ENCODE results near the gene GOLGB1.

GOLGB1 gene

GRCh38 chr3:121677141-121677540, 72.4 kb downstream of the GOLGB1 start:
- H3K9me3 ChIP-seq (ENCODE audit: control insufficient read depth, insufficient read depth, low read length) = no peaks in the 10 kb centered on the region
- H3K36me3 ChIP-seq (ENCODE audit: control insufficient read depth, insufficient read depth, low read length) = peaks cover 69% of the 10 kb centered on the region
- no peak overlapping the region for H3K27ac ChIP-seq (ENCODE audit: low read depth, low read length)
- no peaks in the 10 kb centered on the region for H3K27me3 ChIP-seq (ENCODE audit: control insufficient read depth, insufficient read depth, low read length)
- H3K4me3 ChIP-seq (ENCODE audit: low read depth, low read length) = no peak overlapping the region
- H3K4me1 ChIP-seq (ENCODE audit: control insufficient read depth, insufficient read depth, low read length) = no peaks in the 10 kb centered on the region
- H3K9ac ChIP-seq (ENCODE audit: low read depth, low read length) = no peak overlapping the region

- Histone ChIP-seq H3K4me3 (ENCODE audit: low read depth, low read length) (no peak overlapping the region), H3K9ac (ENCODE audit: low read depth, low read length) (no peak overlapping the region), H3K27me3 (ENCODE audit: control insufficient read depth, insufficient read depth, low read length) (no peaks in the 10 kb centered on the region), H3K27ac (ENCODE audit: low read depth, low read length) (no peak overlapping the region), H3K4me1 (ENCODE audit: control insufficient read depth, insufficient read depth, low read length) (no peaks in the 10 kb centered on the region), H3K36me3 (ENCODE audit: control insufficient read depth, insufficient read depth, low read length) (peaks cover 77% of the 10 kb centered on the region), H3K9me3 (ENCODE audit: control insufficient read depth, insufficient read depth, low read length) (no peaks in the 10 kb centered on the region)
These were observed 78.9 kb downstream of the GOLGB1 start for GRCh38 chr3:121670676-121671075.

GRCh38 chr3:121667333-121667732, 82.2 kb downstream of the GOLGB1 start:
- H3K4me1 ChIP-seq (ENCODE audit: control insufficient read depth, insufficient read depth, low read length) = peaks cover 3% of the 10 kb centered on the region; the same call in 1 of the 2 replicates
- no peak overlapping the region for H3K9ac ChIP-seq (ENCODE audit: low read depth, low read length)
- H3K36me3 ChIP-seq (ENCODE audit: control insufficient read depth, insufficient read depth, low read length) = peaks cover 87% of the 10 kb centered on the region
- no peak overlapping the region for H3K4me3 ChIP-seq (ENCODE audit: low read depth, low read length)
- H3K9me3 ChIP-seq (ENCODE audit: control insufficient read depth, insufficient read depth, low read length) = no peaks in the 10 kb centered on the region
- no peak overlapping the region for H3K27ac ChIP-seq (ENCODE audit: low read depth, low read length)
- H3K27me3 ChIP-seq (ENCODE audit: control insufficient read depth, insufficient read depth, low read length) = no peaks in the 10 kb centered on the region

GRCh38 chr3:121665488-121665887, 84.1 kb downstream of the GOLGB1 start:
- Histone ChIP-seq H3K27ac (ENCODE audit: low read depth, low read length) (no peak overlapping the region), H3K4me3 (ENCODE audit: low read depth, low read length) (no peak overlapping the region), H3K27me3 (ENCODE audit: control insufficient read depth, insufficient read depth, low read length) (no peaks in the 10 kb centered on the region), H3K4me1 (ENCODE audit: control insufficient read depth, insufficient read depth, low read length) (peaks cover 5% of the 10 kb centered on the region), H3K36me3 (ENCODE audit: control insufficient read depth, insufficient read depth, low read length) (peaks cover 70% of the 10 kb centered on the region), H3K9me3 (ENCODE audit: control insufficient read depth, insufficient read depth, low read length) (no peaks in the 10 kb centered on the region), H3K9ac (ENCODE audit: low read depth, low read length) (no peak overlapping the region)

- Histone ChIP-seq H3K9ac (ENCODE audit: low read depth, low read length) (no peak overlapping the region), H3K36me3 (ENCODE audit: control insufficient read depth, insufficient read depth, low read length) (peaks cover 53% of the 10 kb centered on the region), H3K4me1 (ENCODE audit: control insufficient read depth, insufficient read depth, low read length) (peaks cover 5% of the 10 kb centered on the region), H3K27me3 (ENCODE audit: control insufficient read depth, insufficient read depth, low read length) (no peaks in the 10 kb centered on the region), H3K9me3 (ENCODE audit: control insufficient read depth, insufficient read depth, low read length) (no peaks in the 10 kb centered on the region), H3K4me3 (ENCODE audit: low read depth, low read length) (no peak overlapping the region), H3K27ac (ENCODE audit: low read depth, low read length) (no peak overlapping the region)
These were observed 86.2 kb downstream of the GOLGB1 start for GRCh38 chr3:121663171-121663847.

- H3K27me3 ChIP-seq (ENCODE audit: control insufficient read depth, insufficient read depth, low read length) = no peaks in the 10 kb centered on the region
- H3K4me1 ChIP-seq (ENCODE audit: control insufficient read depth, insufficient read depth, low read length) = peaks cover 5% of the 10 kb centered on the region
- H3K4me3 ChIP-seq (ENCODE audit: low read depth, low read length) = no peak overlapping the region
- H3K9me3 ChIP-seq (ENCODE audit: control insufficient read depth, insufficient read depth, low read length) = no peaks in the 10 kb centered on the region
- H3K36me3 ChIP-seq (ENCODE audit: control insufficient read depth, insufficient read depth, low read length) = peaks cover 49% of the 10 kb centered on the region
- H3K9ac ChIP-seq (ENCODE audit: low read depth, low read length) = no peak overlapping the region
- H3K27ac ChIP-seq (ENCODE audit: low read depth, low read length) = no peak overlapping the region
These were observed 86.8 kb downstream of the GOLGB1 start for GRCh38 chr3:121662742-121663141.

GRCh38 chr3:121661376-121661775, 88.2 kb downstream of the GOLGB1 start:
- H3K36me3 ChIP-seq (ENCODE audit: control insufficient read depth, insufficient read depth, low read length) = peaks cover 35% of the 10 kb centered on the region
- no peaks in the 10 kb centered on the region for H3K9me3 ChIP-seq (ENCODE audit: control insufficient read depth, insufficient read depth, low read length)
- no peak overlapping the region for H3K27ac ChIP-seq (ENCODE audit: low read depth, low read length)
- no peak overlapping the region for H3K9ac ChIP-seq (ENCODE audit: low read depth, low read length)
- H3K4me3 ChIP-seq (ENCODE audit: low read depth, low read length) = no peak overlapping the region
- H3K4me1 ChIP-seq (ENCODE audit: control insufficient read depth, insufficient read depth, low read length) = peaks cover 5% of the 10 kb centered on the region
- H3K27me3 ChIP-seq (ENCODE audit: control insufficient read depth, insufficient read depth, low read length) = no peaks in the 10 kb centered on the region

GRCh38 chr3:121660356-121661171, 89.0 kb downstream of the GOLGB1 start, which contains the start of gene HCLS1:
Gene HCLS1 (minus strand): TSS chr3:121660903. CDS start chr3:121658347, 2,556 bp downstream.
- Histone ChIP-seq H3K36me3 (ENCODE audit: control insufficient read depth, insufficient read depth, low read length) (peaks cover 27% of the 10 kb centered on the region), H3K9me3 (ENCODE audit: control insufficient read depth, insufficient read depth, low read length) (no peaks in the 10 kb centered on the region), H3K4me1 (ENCODE audit: control insufficient read depth, insufficient read depth, low read length) (peaks cover 5% of the 10 kb centered on the region), H3K9ac (ENCODE audit: low read depth, low read length) (no peak within 1 kb of the TSS), H3K4me3 (ENCODE audit: low read depth, low read length) (no peak within 1 kb of the TSS), H3K27me3 (ENCODE audit: control insufficient read depth, insufficient read depth, low read length) (no peaks in the 10 kb centered on the region), H3K27ac (ENCODE audit: low read depth, low read length) (no peak within 1 kb of the TSS)

GRCh38 chr3:121659586-121659985, 90.0 kb downstream of the GOLGB1 start:
- peaks cover 17% of the 10 kb centered on the region for H3K36me3 ChIP-seq (ENCODE audit: control insufficient read depth, insufficient read depth, low read length)
- no peaks in the 10 kb centered on the region for H3K9me3 ChIP-seq (ENCODE audit: control insufficient read depth, insufficient read depth, low read length)
- H3K27ac ChIP-seq (ENCODE audit: low read depth, low read length) = no peak overlapping the region
- peaks cover 5% of the 10 kb centered on the region for H3K4me1 ChIP-seq (ENCODE audit: control insufficient read depth, insufficient read depth, low read length)
- no peaks in the 10 kb centered on the region for H3K27me3 ChIP-seq (ENCODE audit: control insufficient read depth, insufficient read depth, low read length)
- H3K4me3 ChIP-seq (ENCODE audit: low read depth, low read length) = no peak overlapping the region
- no peak overlapping the region for H3K9ac ChIP-seq (ENCODE audit: low read depth, low read length)

GRCh38 chr3:121658716-121659435, 90.7 kb downstream of the GOLGB1 start:
- Histone ChIP-seq H3K27ac (ENCODE audit: low read depth, low read length) (no peak overlapping the region), H3K9ac (ENCODE audit: low read depth, low read length) (no peak overlapping the region)

More at GRCh38 chr3:121658716-121659435, 90.7 kb downstream of the GOLGB1 start:
- Histone ChIP-seq H3K9me3 (ENCODE audit: control insufficient read depth, insufficient read depth, low read length) (no peaks in the 10 kb centered on the region), H3K4me1 (ENCODE audit: control insufficient read depth, insufficient read depth, low read length) (peaks cover 5% of the 10 kb centered on the region), H3K4me3 (ENCODE audit: low read depth, low read length) (no peak overlapping the region), H3K27me3 (ENCODE audit: control insufficient read depth, insufficient read depth, low read length) (no peaks in the 10 kb centered on the region), H3K36me3 (ENCODE audit: control insufficient read depth, insufficient read depth, low read length) (peaks cover 10% of the 10 kb centered on the region)

Measured in HUES48 (cell line).